Esophagus squamous epithelium (tissue), 4 donors: ENCODE measurements around the gene NEFH.

Experiments
- CTCF ChIP-seq, 6 experiments: fragments of 450-650 bp in 4 of 6; fragments of 200-600 bp in 2 of 6; sonication (generic) in 2 of 6; IDR thresholded peaks; one replicate each; pipeline ENCODE4 v1.5.1; 2016 to 2019; ENCODE audit warnings: antibody characterized with exemption in 6 of 6, mild to moderate bottlenecking in 4 of 6, moderate library complexity in 4 of 6
- POLR2A ChIP-seq, 4 donors: fragments of 450-650 bp; IDR thresholded peaks; one replicate each; pipeline ENCODE4 v1.6.1; 2017; ENCODE audit warnings: antibody characterized with exemption in 4 of 4, mild to moderate bottlenecking in 4 of 4, moderate library complexity in 3 of 4

DNA sequence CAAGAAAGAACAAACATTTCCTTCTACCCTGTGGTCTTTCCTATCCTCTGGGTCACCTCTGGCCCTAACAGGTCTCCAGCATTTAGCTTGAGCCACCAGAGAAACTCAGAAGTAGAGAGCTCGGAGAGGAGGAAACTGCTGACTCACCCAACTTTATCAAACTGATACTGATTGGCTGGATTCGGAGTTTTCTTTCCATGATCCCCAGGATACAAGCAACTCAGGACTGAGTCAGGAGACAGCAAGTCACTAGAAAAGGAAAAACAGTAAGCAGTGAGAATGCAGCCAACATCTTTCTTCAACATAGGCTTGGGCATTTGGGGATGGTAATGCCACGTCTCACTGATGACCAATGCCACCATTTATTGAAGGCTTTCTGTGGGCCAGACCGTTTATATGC lies 40.8 kb downstream of the NEFH start:
- TF ChIP-seq CTCF (IDR thresholded peaks at IDR 0.05) (no peak), POLR2A (IDR thresholded peaks at IDR 0.05) (no peak)
